GM12873 (cell line): Measurements from ENCODE around the gene HIBADH.

Experiments used
- TF ChIP-seq, protein P1 (sequence below): IDR thresholded peaks from 2 replicates; pipeline ENCODE4 v1.5.1; 2012; ENCODE audit warnings: low read depth, mild to moderate bottlenecking, moderate library complexity, low read length, control low read depth; ENCODE audit not compliant: insufficient read depth; ENCODE audit errors: missing control alignments

Gene HIBADH

DNA sequence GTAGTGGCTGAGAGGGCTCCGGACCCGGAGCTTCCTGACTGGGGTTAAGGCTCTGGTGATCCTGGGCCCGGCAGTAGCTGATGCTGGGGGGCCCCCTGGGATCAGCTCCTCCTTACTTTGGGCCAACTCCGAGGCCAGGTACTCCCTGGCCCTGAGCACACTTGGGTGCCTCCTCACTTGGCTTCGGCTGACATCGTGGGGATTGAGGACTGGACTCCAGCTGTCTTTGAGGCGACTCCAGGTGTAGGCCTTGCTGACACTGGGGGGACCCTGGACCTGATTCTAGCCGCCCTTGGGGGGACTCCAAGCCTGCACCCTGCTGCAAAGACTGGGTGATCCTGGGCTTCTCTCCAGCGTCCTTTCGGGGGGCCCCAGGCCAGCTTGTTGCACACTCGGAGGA, 170.5 kb downstream of the HIBADH start:
- TF ChIP-seq, protein P1, sequence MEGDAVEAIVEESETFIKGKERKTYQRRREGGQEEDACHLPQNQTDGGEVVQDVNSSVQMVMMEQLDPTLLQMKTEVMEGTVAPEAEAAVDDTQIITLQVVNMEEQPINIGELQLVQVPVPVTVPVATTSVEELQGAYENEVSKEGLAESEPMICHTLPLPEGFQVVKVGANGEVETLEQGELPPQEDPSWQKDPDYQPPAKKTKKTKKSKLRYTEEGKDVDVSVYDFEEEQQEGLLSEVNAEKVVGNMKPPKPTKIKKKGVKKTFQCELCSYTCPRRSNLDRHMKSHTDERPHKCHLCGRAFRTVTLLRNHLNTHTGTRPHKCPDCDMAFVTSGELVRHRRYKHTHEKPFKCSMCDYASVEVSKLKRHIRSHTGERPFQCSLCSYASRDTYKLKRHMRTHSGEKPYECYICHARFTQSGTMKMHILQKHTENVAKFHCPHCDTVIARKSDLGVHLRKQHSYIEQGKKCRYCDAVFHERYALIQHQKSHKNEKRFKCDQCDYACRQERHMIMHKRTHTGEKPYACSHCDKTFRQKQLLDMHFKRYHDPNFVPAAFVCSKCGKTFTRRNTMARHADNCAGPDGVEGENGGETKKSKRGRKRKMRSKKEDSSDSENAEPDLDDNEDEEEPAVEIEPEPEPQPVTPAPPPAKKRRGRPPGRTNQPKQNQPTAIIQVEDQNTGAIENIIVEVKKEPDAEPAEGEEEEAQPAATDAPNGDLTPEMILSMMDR: no peak

DNA sequence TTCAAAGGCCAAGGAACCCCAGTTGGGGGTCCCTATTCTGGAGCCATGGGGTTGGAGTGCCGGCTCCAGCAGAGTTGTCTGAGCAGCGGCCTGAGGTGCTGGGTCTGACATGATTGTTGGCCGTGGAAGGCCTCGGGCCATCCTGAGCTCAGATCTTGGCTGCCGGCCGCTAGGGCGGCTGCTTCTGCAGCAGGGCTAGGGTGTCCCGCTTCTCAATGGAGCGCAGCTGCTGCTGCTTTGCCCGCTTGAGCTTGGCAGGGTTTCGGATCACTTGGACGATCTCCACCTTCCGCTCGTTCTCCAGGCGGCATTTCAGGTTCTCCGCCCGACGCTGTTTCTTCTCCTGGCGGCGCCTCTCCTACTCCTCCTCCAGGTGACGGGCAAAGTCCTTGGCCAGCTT, 171.1 kb downstream of the HIBADH start:
- TF ChIP-seq, protein P1: no peak

DNA sequence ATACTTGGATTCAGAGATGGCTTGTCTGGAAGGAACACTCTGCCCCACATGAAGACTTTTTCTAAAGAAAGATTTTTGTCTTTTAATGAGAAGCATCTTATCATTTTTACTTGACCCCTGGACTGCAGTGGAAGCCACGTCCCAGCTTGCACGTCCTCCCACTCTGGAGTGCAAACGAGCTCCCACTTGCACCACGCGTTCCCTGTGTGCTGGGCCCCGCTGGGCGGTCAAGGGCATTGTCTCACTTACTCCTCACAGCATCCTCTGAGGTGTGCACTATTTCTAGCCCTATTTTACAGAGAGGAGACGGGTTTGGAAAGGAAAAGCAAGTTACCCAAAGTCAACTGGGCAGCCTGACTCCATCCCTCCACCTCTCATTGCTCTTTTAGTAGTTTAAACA, 175.2 kb downstream of the HIBADH start:
- TF ChIP-seq, protein P1: no peak

DNA sequence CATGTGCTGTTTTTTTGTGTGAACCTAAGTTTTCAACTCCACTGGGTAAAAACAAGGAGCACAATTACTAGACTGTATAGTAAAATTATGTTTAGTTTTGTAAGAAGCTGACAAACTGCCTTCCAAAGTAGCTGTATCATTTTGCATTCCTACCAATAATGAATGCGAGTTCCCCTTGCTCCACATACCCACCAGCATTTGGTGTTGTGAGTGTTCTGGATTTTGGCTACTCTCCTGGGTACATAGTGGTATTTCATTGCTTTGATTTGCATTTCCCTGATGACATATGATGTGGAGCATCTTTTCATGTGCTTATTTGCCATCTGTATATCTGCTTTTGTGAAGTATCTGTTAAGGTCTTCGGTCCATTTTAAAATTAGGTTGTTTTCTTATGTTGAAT, 178.2 kb downstream of the HIBADH start:
- TF ChIP-seq, protein P1: no peak

DNA sequence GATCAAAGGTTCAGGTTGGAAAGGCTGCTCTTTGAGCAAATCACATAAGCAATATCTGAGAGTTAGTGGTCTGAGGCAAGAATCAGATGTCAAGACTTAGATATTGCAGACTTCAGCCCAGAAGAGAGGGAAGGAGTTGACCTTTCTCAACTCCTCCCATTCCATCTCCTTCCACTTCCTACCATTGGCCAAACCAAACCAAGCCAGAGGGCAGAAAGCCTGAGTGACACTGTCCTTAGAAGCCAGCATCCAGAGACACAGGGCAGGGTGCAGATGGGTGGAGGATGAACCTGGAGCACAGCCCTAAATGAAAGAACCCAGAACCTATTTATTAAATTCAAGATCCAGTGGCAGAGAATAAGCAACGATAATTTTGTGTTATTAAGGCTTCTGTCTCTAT, 180.5 kb downstream of the HIBADH start:
- TF ChIP-seq, protein P1: no peak

DNA sequence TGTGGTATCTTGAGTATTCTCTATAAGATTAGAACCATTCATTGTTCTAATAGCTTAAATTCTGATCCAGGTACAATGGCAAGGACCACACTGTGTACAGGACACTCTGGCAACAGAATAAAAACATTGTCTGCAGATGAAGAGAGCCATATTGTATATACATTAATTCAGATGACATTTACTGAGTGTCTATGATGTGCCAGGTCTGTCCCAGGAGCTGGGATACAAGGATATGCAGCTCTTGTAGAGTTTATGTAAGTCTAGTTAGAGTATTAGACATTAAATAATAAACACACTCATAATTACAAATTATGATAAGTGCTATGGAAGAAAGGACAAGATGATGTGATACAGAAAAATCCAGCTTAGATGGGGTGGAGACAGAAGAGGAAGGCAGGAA, 184.1 kb downstream of the HIBADH start:
- TF ChIP-seq, protein P1: no peak

DNA sequence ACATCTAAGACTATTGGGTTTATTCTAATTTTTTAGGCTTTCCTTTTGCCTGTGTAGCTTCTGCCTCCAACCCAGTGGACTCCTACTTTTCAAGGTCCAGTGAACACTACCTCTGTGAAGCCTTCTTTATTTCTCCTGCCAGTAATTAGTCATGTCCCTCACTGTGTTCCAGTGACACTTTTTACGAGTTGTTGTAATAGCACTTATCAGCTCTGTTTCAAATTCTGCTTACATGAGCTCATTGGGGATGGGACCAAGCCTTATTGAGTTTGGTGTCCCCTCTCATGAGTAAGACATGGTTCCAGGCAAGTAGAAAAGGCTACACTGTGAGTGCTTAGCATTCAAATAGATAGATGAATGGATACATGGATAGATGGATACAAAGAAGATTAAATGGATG, 184.6 kb downstream of the HIBADH start:
- TF ChIP-seq, protein P1: no peak
